Gastrocnemius medialis (tissue), 4 donors: Measurements from ENCODE around the gene CCND1. TPM values are rescaled to one million over a fixed set of nuclear protein-coding genes. Genes with fewer than 3 reads are reported as not detected.

ENCODE experiments used
- ATAC-seq, 2 donors: fragments of 150-250 bp; one replicate each; pipeline ENCODE4 v1.9.1; 2016
- DNase-seq, 2 donors: peaks; one replicate each; pipeline ENCODE4 v3.0.0-alpha.2; 2019
- H3K27ac ChIP-seq, 4 donors: fragments of 200-600 bp; sonication (generic); 1 replicate in 1 of 4; 2 replicates in 3 of 4; pipeline ENCODE4 v1.5.1; 2016 to 2018; ENCODE audit warnings: mild to moderate bottlenecking in 2 of 4, moderate library complexity in 1 of 4
- H3K27me3 ChIP-seq, 3 donors: fragments of 200-600 bp; sonication (generic) in 2 of 3; 1 replicate in 1 of 3; 2 replicates in 2 of 3; pipeline versions ENCODE4 v1.5.1 to v1.6.0; 2016 to 2019; ENCODE audit warnings: mild to moderate bottlenecking in 1 of 3, moderate library complexity in 1 of 3
- H3K36me3 ChIP-seq, 2 donors: fragments of 200-600 bp; sonication (generic) in 1 of 2; one replicate each; pipeline ENCODE4 v1.5.1; 2017 to 2018
- H3K4me1 ChIP-seq, 2 donors: fragments of 200-600 bp; sonication (generic) in 1 of 2; one replicate each; pipeline ENCODE4 v1.5.1; 2016 to 2017; ENCODE audit warnings: mild to moderate bottlenecking in 2 of 2
- H3K4me3 ChIP-seq, 4 donors: fragments of 200-600 bp; sonication (generic) in 3 of 4; 1 replicate in 1 of 4; 2 replicates in 3 of 4; pipeline ENCODE4 v1.5.1; 2016 to 2019; ENCODE audit warnings: mild to moderate bottlenecking in 2 of 4
- H3K9me3 ChIP-seq, 3 donors: fragments of 200-600 bp; sonication (generic) in 2 of 3; 1 replicate in 1 of 3; 2 replicates in 2 of 3; pipeline ENCODE4 v1.5.1; 2016 to 2019
- POLR2A ChIP-seq, 2 donors: fragments of 450-650 bp; IDR thresholded peaks; one replicate each; pipeline ENCODE4 v1.6.1; 2017; ENCODE audit warnings: antibody characterized with exemption in 2 of 2, mild to moderate bottlenecking in 2 of 2, moderate library complexity in 2 of 2
- in situ Hi-C, 4 donors: fragments of 200-750 bp; cut with MboI; loops; one replicate each; pipeline versions ENCODE4 v1.15.0 to v1.8.0; 2017; ENCODE audit warnings: low sequenced_read_pairs in 4 of 4
- intact Hi-C: fragments of 100-400 bp; cut with DNase I; formaldehyde crosslinking; loops from one replicate; pipeline ENCODE4 v1.15.1; 2023; ENCODE audit warnings: low total_unique reads
- total RNA-seq, 4 donors: library from RNA; depleted of rRNA; stranded (reverse); fragments of >200 nt; gene quantifications; one replicate each; pipeline versions ENCODE4 v1.1.0 to v1.2.3, GENCODE V29; 2016
- TF ChIP-seq, protein P1 (sequence below), 5 experiments: fragments of 450-650 bp in 3 of 5; fragments of 200-600 bp in 2 of 5; sonication (generic) in 2 of 5; IDR thresholded peaks in 4 of 5; conservative IDR thresholded peaks in 1 of 5; 1 replicate in 4 of 5; 2 replicates in 1 of 5; pipeline ENCODE4 v1.5.1; 2016 to 2019; ENCODE audit warnings: antibody characterized with exemption in 5 of 5, mild to moderate bottlenecking in 3 of 5, moderate library complexity in 3 of 5

Gene CCND1
- total RNA-seq, 4 donors from 2014 or later = 1.3 to 4.6 (median 3.2) TPM

DNA sequence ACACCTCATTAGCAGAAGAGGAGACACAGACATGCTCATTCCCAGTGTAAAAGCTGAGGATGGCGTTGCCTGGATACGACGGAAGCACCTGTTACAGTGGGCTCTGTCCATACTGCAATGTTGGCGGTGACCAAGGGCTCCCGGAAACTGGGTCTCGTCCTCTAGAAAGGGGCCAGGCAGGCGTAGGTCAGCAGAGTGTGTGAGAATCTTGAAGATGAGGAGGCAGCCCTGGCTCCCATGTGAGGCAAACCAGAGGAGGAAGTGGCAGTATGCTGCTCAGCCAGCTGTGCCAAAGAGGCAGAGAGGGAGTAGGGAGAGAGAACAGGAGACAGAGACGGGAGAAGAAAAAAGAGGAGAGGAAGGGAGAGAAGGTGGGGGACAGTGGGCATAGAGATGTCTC lies 23.9 kb downstream of the CCND1 start:
- no peaks in the 10 kb centered on the region for H3K4me1 ChIP-seq
- no peaks in the 10 kb centered on the region for H3K27me3 ChIP-seq
- TF ChIP-seq POLR2A (IDR thresholded peaks at IDR 0.05) = no peak
- TF ChIP-seq, protein P1, sequence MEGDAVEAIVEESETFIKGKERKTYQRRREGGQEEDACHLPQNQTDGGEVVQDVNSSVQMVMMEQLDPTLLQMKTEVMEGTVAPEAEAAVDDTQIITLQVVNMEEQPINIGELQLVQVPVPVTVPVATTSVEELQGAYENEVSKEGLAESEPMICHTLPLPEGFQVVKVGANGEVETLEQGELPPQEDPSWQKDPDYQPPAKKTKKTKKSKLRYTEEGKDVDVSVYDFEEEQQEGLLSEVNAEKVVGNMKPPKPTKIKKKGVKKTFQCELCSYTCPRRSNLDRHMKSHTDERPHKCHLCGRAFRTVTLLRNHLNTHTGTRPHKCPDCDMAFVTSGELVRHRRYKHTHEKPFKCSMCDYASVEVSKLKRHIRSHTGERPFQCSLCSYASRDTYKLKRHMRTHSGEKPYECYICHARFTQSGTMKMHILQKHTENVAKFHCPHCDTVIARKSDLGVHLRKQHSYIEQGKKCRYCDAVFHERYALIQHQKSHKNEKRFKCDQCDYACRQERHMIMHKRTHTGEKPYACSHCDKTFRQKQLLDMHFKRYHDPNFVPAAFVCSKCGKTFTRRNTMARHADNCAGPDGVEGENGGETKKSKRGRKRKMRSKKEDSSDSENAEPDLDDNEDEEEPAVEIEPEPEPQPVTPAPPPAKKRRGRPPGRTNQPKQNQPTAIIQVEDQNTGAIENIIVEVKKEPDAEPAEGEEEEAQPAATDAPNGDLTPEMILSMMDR (IDR thresholded peaks at IDR 0.05 in 4 of 5, conservative IDR thresholded peaks at IDR 0.05 in 1 of 5) = no peak
- peaks cover 0 to 31% of the 10 kb centered on the region in 2 donors for H3K36me3 ChIP-seq
- no peak for DNase-seq
- no peaks in the 10 kb centered on the region for H3K9me3 ChIP-seq
- H3K4me3 ChIP-seq = no peak overlapping the region
- ATAC-seq = no peak
- H3K27ac ChIP-seq = no peak overlapping the region
- in situ Hi-C loops (loop anchor here in 1 of 4 donors (25.0 kb wide), 1 partner anchor 553 kb away; no protein-coding TSS in a partner anchor), intact Hi-C loops (no loop called here)

DNA sequence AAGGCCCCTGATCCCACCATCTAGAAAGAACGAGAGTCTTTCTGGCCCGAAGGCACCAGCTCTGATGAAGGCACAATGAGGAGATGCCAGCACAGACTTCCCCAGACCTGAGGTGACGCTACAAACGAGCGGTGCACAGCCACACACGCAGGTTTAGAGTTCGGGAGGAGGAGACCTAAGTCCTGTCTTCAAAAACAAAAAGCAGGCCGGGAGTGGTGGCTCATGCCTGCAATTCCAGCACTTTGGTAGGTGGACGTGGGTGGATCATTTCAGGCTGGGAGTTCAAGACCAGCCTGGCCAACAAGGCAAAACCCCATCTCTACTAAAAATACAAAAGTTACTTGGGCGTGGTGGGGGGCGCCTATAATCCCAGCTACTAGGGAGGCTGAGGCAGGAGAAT lies 24.7 kb downstream of the CCND1 start:
- H3K4me3 ChIP-seq = no peak overlapping the region
- H3K36me3 ChIP-seq = peaks cover 0 to 31% of the 10 kb centered on the region in 2 donors
- no peaks in the 10 kb centered on the region for H3K27me3 ChIP-seq
- intact Hi-C loops = no loop called here
- H3K27ac ChIP-seq = no peak overlapping the region
- no peak for DNase-seq
- H3K4me1 ChIP-seq = peaks cover 4 to 7% of the 10 kb centered on the region in 2 donors
- in situ Hi-C loops = loop anchor here in 1 of 4 donors (25.0 kb wide), 1 partner anchor 553 kb away; no protein-coding TSS in a partner anchor
- no peaks in the 10 kb centered on the region for H3K9me3 ChIP-seq
- ATAC-seq = no peak
- TF ChIP-seq, protein P1 (IDR thresholded peaks at IDR 0.05 in 4 of 5, conservative IDR thresholded peaks at IDR 0.05 in 1 of 5) = no peak
- TF ChIP-seq POLR2A (IDR thresholded peaks at IDR 0.05) = no peak

DNA sequence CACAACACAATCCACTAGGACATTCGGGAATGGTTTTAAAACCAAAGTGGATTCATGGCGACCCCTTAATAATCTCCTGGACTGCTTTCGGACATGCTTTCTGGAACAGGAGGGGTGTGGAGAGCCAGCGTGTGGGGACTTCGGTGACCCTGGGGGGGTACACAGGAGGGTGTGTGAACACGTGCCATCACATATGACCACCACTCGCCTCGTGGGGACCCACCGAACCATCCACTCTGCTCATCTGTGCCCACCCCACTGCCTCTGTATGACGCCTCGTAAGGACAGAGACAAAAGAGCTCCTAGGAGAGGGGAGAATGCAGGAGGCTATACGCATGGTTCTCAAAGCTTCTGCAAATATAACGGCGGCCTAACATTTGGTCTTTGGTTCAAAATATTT lies 25.3 kb downstream of the CCND1 start:
- peaks cover 4 to 9% of the 10 kb centered on the region in 2 donors for H3K4me1 ChIP-seq
- H3K36me3 ChIP-seq = peaks cover 0 to 34% of the 10 kb centered on the region in 2 donors
- intact Hi-C loops (no loop called here), in situ Hi-C loops (loop anchor here in 1 of 4 donors (25.0 kb wide), 1 partner anchor 554 kb away; no protein-coding TSS in a partner anchor)
- TF ChIP-seq POLR2A (IDR thresholded peaks at IDR 0.05) = no peak
- TF ChIP-seq, protein P1 (IDR thresholded peaks at IDR 0.05 in 4 of 5, conservative IDR thresholded peaks at IDR 0.05 in 1 of 5) = no peak
- no peaks in the 10 kb centered on the region for H3K27me3 ChIP-seq
- H3K27ac ChIP-seq = no peak overlapping the region
- ATAC-seq (no peak), DNase-seq (no peak)
- H3K4me3 ChIP-seq = no peak overlapping the region
- no peaks in the 10 kb centered on the region for H3K9me3 ChIP-seq

DNA sequence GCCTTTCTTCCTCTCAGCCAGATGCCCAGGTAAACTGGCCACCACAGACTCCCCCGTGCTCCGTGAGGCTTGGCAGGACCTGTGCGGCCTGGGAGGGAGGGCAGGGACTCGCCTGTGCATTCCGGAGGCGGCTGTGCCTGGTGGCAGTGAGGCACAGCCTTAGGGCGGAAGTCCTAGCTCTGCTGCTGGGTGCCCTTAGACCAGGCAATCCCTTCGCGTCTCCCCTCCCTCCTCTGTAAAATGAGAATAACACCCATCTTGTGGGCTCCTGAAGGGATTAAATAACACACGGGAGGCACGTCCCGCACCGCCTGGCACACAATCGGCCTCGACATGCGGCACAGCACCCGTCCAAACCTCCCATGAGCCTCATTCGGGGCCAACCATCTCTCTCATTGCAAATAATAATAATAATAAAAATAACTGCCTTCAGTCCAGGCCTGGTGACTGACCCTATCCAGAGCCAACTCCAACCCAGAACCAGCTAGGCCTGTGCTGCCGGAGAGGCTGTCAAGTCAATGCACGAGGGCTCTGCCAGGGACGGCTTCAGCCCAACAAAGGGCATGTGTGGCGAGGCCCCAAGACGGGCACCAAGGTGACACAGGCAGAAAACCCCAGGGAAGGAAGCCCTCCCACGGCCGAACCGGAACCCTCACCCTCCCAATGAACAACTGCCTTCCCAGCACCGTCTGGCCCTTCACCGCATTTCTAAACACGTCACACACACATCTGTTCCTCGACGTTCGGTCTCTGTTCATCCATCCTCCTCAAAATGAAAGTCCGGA lies 26.0 kb downstream of the CCND1 start:
- Histone ChIP-seq H3K27ac (no peak overlapping the region), H3K4me1 (peaks cover 4 to 9% of the 10 kb centered on the region in 2 donors), H3K9me3 (no peaks in the 10 kb centered on the region), H3K36me3 (peaks cover 0 to 38% of the 10 kb centered on the region in 2 donors), H3K27me3 (no peaks in the 10 kb centered on the region), H3K4me3 (no peak overlapping the region)
- TF ChIP-seq, protein P1 (IDR thresholded peaks at IDR 0.05 in 4 of 5, conservative IDR thresholded peaks at IDR 0.05 in 1 of 5) = no peak
- TF ChIP-seq POLR2A (IDR thresholded peaks at IDR 0.05) = no peak
- intact Hi-C loops (no loop called here), in situ Hi-C loops (loop anchor here in 1 of 4 donors (25.0 kb wide), 1 partner anchor 555 kb away; no protein-coding TSS in a partner anchor)
- ATAC-seq (no peak), DNase-seq (peak in 1 of 2 donors; percentile 6)
